ENCODE measurements around the gene HECTD1. TPM values are rescaled to one million over a fixed set of nuclear protein-coding genes. Genes with fewer than 3 reads are reported as not detected.

The HECTD1 gene
- total and polyA plus RNA-seq, 9 of the 15 experiments (the other 6 are each of a cell fraction or from before 2014, with no cell fraction given): 27.9 to 111 (median 78.1) TPM

- TF ChIP-seq ZNF696 (CRISPR knock-in tag; conservative IDR thresholded peaks at IDR 0.05): no peak
- no peak for TF ChIP-seq KLF16 (IDR thresholded peaks at IDR 0.05)
- TF ChIP-seq MXI1 (IDR thresholded peaks at IDR 0.05; ENCODE audit: low read depth, low read length): no peak
Observed at GRCh38 chr14:31207287-31207754, 272 bp downstream of the HECTD1 start (continued).

DNA sequence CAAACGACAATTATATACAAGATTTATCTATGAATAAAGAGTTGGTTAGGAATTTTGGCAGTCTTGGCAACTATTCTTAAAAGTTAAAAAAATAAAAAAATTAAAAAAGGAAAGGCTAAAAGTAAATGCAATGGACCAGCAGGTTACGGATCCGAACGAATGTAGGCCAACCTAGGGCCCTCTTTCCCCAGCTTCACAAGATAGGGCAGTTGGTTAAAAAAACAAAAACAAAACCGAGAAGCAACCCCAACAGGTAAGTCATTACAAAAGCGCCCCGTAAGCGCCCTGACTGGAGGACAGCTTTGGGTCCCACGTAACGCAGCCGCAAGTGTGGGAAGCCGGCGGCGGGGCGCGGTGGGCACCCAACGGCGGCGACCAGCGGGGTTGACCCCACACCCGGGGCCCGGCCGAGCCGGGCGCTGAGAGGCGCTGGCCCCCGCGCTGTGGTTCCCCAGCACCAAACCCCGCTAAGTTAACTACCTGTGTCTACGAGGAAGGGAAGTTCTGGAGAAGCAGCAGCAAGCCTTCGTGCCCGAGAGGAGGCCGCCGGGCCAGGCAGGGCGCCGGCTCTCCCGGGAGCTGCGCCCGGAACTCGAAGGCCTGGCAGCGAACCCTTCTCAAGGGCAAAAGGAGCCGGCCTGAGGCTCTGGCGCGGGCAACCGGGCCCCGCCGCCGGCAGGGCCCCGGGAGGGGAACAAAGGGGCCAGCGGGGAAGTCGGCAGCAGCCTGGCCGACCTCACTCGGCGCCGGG is 882 bp downstream of the HECTD1 start:
- peak; percentile 34 for ATAC-seq
- Histone ChIP-seq H3K79me2 (ENCODE audit: control insufficient read depth, insufficient read depth, low read length) (peaks cover 56% of the 10 kb centered on the region), H3K27me3 (ENCODE audit: control insufficient read depth in 2 of 2, insufficient read depth in 2 of 2, low read length in 2 of 2) (no peaks in the 10 kb centered on the region), H3K36me3 (ENCODE audit: control insufficient read depth, insufficient read depth, low read length) (peaks cover 29% of the 10 kb centered on the region), H3K9ac (ENCODE audit: insufficient read depth in 1 of 2, low read depth in 2 of 2, low read length in 2 of 2) (peak overlapping the region; percentile 97 to 98), H3K9me1 (ENCODE audit: control insufficient read depth, insufficient read depth, low read length) (no peaks in the 10 kb centered on the region), H2AFZ (ENCODE audit: low read depth, low read length) (peak overlapping the region; percentile 83; the same call in 1 of the 2 replicates), H3K4me2 (ENCODE audit: insufficient read depth, low read length) (peak overlapping the region; percentile 83), H4K20me1 (replicated peaks; ENCODE audit: control insufficient read depth, insufficient read depth, low read length) (no peaks in the 10 kb centered on the region; the same call in 1 of the 2 replicates), H3K9me3 (replicated peaks; ENCODE audit: control insufficient read depth, insufficient read depth, low read depth, low read length) (no peaks in the 10 kb centered on the region), H3K27ac (ENCODE audit: extremely low read depth, low read depth, low read length) (peak overlapping the region; percentile 99), H3K4me1 (replicated peaks in 1 of 2; ENCODE audit: control insufficient read depth in 2 of 2, insufficient read depth in 2 of 2, low read length in 2 of 2) (peaks cover 6 to 9% of the 10 kb centered on the region in 2 experiments; a peak in 4 of 5 replicates), H3K4me3 (peak overlapping the region; percentile 63)
- BruUV-seq (replicated peaks): no TSS peak
- in situ Hi-C loops (cut with MboI): no loop called here
- TF ChIP-seq RREB1 (CRISPR knock-in tag; IDR thresholded peaks at IDR 0.05) (no peak), CCNT2 (IDR thresholded peaks at IDR 0.05; ENCODE audit: borderline replicate concordance, extremely low read depth, insufficient read length, low read depth, low read length) (peak; percentile 28), RBFOX2 (IDR thresholded peaks at IDR 0.05; ENCODE audit: low read depth, low read length) (peak; percentile 2; the same call in 1 of the 2 replicates), RBM22 (IDR thresholded peaks at IDR 0.05; ENCODE audit: low read depth, low read length, poor library complexity, severe bottlenecking) (peak; percentile 9), CCAR2 (IDR thresholded peaks at IDR 0.05; ENCODE audit: low read depth, low read length) (no peak), NRF1 (conservative IDR thresholded peaks at IDR 0.05 in 1 of 2, IDR thresholded peaks at IDR 0.05 in 1 of 2) (peak in 1 of 2 experiments; percentile 27; a peak in 1 of 4 replicates), SIN3A (IDR thresholded peaks at IDR 0.05; ENCODE audit: borderline replicate concordance in 2 of 2, control insufficient read depth in 1 of 2, low read depth in 2 of 2, low read length in 2 of 2) (0 out of 4 replicates have a peak, but pooled peaks of 1 of the 2 experiments have one; percentile 21), RB1 (IDR thresholded peaks at IDR 0.05; ENCODE audit: low read depth) (peak; percentile 50; the same call in 1 of the 2 replicates)
- no peak for FAIRE-seq
- WGBS (ENCODE audit: insufficient coverage, low coverage, missing lambda C conversion rate): 0% methylated on average over 15 of the region's 55 CpGs
- POLR2A ChIA-PET: interaction anchor here (0.6 to 2.4 kb wide), 13 partner anchors 8 to 168 kb away, joined by 3 to 13 read pairs (median 4); no protein-coding TSS in a partner anchor
- CTCF ChIA-PET (ENCODE audit: low intra/inter-chr PET ratio): interaction anchor here (0.5 kb wide), 1 partner anchor 120 kb away, joined by 3 read pairs; no protein-coding TSS in a partner anchor
- intact Hi-C loops (cut with micrococcal nuclease): loop anchor here (5.0 kb wide), 2 partner anchors 36 to 151 kb away; no protein-coding TSS in a partner anchor
- peak; percentile 12 to 31 (median 14) for DNase-seq (ENCODE audit: extremely low read depth in 1 of 4, low spot score in 3 of 4)

All from K562 (cell line).